OCI-LY1 (cell line): ENCODE measurements around the gene MAP4K4.

ENCODE experiments used
- EZH2 ChIP-seq: fragments of 200-600 bp; sonication (generic), shearing (Covaris generic); IDR thresholded peaks from 2 replicates; pipeline ENCODE4 v1.8.0; 2017; ENCODE audit warnings: borderline replicate concordance, mixed run types, mild to moderate bottlenecking, antibody characterized with exemption, low read length, moderate library complexity, mixed read lengths
- TF ChIP-seq, protein P1 (sequence below): fragments of 200-600 bp; sonication (generic), shearing (Covaris generic); IDR thresholded peaks from 2 replicates; pipeline ENCODE4 v1.5.1; 2017; ENCODE audit warnings: mild to moderate bottlenecking, antibody characterized with exemption, low read length, moderate library complexity, mixed read lengths

DNA sequence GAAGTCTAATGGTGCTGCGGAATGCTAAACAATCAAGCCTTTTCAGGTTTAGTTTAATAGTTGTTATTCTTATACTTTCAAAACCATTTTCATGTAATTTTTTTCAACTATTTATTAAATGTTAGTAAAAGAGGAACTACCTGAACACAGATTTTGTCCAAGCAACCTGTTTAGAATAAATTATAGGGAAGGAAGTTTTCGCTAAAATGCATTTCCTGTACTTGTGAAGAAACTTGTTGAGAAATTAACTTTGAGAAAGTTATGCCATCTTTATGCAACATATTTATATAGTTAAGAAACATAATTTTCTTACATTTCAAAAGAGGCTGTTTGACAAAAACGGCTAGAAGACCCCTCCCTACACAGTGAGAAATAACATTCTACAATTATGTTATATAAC lies 16.6 kb downstream of the MAP4K4 start:
- TF ChIP-seq, protein P1, sequence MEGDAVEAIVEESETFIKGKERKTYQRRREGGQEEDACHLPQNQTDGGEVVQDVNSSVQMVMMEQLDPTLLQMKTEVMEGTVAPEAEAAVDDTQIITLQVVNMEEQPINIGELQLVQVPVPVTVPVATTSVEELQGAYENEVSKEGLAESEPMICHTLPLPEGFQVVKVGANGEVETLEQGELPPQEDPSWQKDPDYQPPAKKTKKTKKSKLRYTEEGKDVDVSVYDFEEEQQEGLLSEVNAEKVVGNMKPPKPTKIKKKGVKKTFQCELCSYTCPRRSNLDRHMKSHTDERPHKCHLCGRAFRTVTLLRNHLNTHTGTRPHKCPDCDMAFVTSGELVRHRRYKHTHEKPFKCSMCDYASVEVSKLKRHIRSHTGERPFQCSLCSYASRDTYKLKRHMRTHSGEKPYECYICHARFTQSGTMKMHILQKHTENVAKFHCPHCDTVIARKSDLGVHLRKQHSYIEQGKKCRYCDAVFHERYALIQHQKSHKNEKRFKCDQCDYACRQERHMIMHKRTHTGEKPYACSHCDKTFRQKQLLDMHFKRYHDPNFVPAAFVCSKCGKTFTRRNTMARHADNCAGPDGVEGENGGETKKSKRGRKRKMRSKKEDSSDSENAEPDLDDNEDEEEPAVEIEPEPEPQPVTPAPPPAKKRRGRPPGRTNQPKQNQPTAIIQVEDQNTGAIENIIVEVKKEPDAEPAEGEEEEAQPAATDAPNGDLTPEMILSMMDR: no peak
- TF ChIP-seq EZH2: no peak
